HepG2 (cell line): ENCODE measurements around the gene GRAP. TPM values are rescaled to one million over a fixed set of nuclear protein-coding genes. Genes with fewer than 3 reads are reported as not detected.

ENCODE experiments used
- DNMT1 ChIP-seq: sonication (generic); formaldehyde crosslinking; IDR thresholded peaks from 2 replicates; pipeline ENCODE4 v1.5.1; 2020; ENCODE audit warnings: mild to moderate bottlenecking, missing genetic modification reagents
- ESRRA ChIP-seq: sonication (generic); formaldehyde crosslinking; IDR thresholded peaks from 2 replicates; pipeline ENCODE4 v1.5.1; 2020; ENCODE audit warnings: mild to moderate bottlenecking, low read depth, missing genetic modification reagents
- GATA4 ChIP-seq: sonication (generic); IDR thresholded peaks from 2 replicates; pipeline ENCODE4 v1.6.1; 2016; ENCODE audit warnings: antibody characterized with exemption, low read depth, borderline replicate concordance
- HNRNPL ChIP-seq: fragments of 200-400 bp; formaldehyde crosslinking; IDR thresholded peaks from 2 replicates; pipeline ENCODE4 v1.6.1; 2017; ENCODE audit warnings: mild to moderate bottlenecking, low read depth, low read length
- NFIC ChIP-seq: IDR thresholded peaks from 2 replicates; pipeline ENCODE4 v1.6.1; 2012; ENCODE audit warnings: mild to moderate bottlenecking, low read length, inconsistent platforms
- SOX6 ChIP-seq, 2 experiments: fragments of 450-650 bp in 1 of 2; sonication (generic) in 1 of 2; formaldehyde crosslinking in 1 of 2; IDR thresholded peaks; 2 replicates each; pipeline versions ENCODE4 v1.4.0 to v1.6.1; 2017 to 2020; ENCODE audit warnings: antibody characterized with exemption in 1 of 2, mild to moderate bottlenecking in 1 of 2, missing genetic modification reagents in 1 of 2
- TBX3 ChIP-seq: fragments of 450-650 bp; IDR thresholded peaks from 2 replicates; pipeline ENCODE4 v1.6.1; 2017; ENCODE audit warnings: antibody characterized with exemption, mild to moderate bottlenecking, inconsistent platforms, borderline replicate concordance
- TCF7 ChIP-seq: sonication (generic); IDR thresholded peaks from 2 replicates; pipeline ENCODE4 v1.6.1; 2016; ENCODE audit warnings: antibody characterized with exemption, low read depth
- TRIM22 ChIP-seq: fragments of 450-650 bp; IDR thresholded peaks from 2 replicates; pipeline ENCODE4 v1.6.1; 2017
- U2AF2 ChIP-seq: fragments of 200-400 bp; formaldehyde crosslinking; IDR thresholded peaks from 2 replicates; pipeline ENCODE4 v1.6.1; 2017; ENCODE audit warnings: low read depth, mild to moderate bottlenecking, low read length
- ZFP91 ChIP-seq: sonication (generic); formaldehyde crosslinking; IDR thresholded peaks from 2 replicates; pipeline ENCODE4 v1.9.0; 2022; ENCODE audit warnings: missing genetic modification reagents, mild to moderate bottlenecking, borderline replicate concordance
- ZNF282 ChIP-seq: fragments of 450-650 bp; IDR thresholded peaks from 2 replicates; pipeline ENCODE4 v1.6.1; 2018; ENCODE audit not compliant: partially characterized antibody
- ZNF337 ChIP-seq: sonication (generic); formaldehyde crosslinking; IDR thresholded peaks from 2 replicates; pipeline ENCODE4 v1.5.1; 2020; ENCODE audit warnings: missing genetic modification reagents, low read depth, mild to moderate bottlenecking, borderline replicate concordance
- ZNF431 ChIP-seq: sonication (generic); formaldehyde crosslinking; IDR thresholded peaks from 2 replicates; pipeline ENCODE4 v1.9.0; 2022; ENCODE audit warnings: missing genetic modification reagents, low read depth, mild to moderate bottlenecking, borderline replicate concordance
- ZNF510 ChIP-seq: sonication (generic); formaldehyde crosslinking; IDR thresholded peaks from 2 replicates; pipeline ENCODE4 v1.4.0; 2020; ENCODE audit warnings: low read depth, mild to moderate bottlenecking, missing genetic modification reagents
- polyA plus RNA-seq, 8 experiments: library from polyadenylated mRNA; depleted of rRNA in 3 of 8; stranded (reverse) in 7 of 8; unstranded in 1 of 8; fragments of >200 nt; fragmentation: Illumina TruSeq in 4 of 8; extraction: Trizol in 4 of 8; gene quantifications; 2 replicates each; pipeline versions ENCODE4 v1.2.1 to v1.2.3, GENCODE V29; 2011 to 2016; ENCODE audit warnings: low read depth in 4 of 8, missing spikeins in 1 of 8, mixed read lengths in 1 of 8; ENCODE audit not compliant: insufficient read depth in 1 of 8
- total RNA-seq, 5 experiments: library from RNA; depleted of rRNA; stranded (reverse); fragments of >200 nt; fragmentation: Illumina TruSeq; extraction: Trizol; gene quantifications; 2 replicates each; pipeline ENCODE4 v1.2.3, GENCODE V29; 2016; ENCODE audit warnings: low read depth in 1 of 5
- TF ChIP-seq, protein P1 (sequence below): IDR thresholded peaks from 2 replicates; pipeline ENCODE4 v1.6.1; 2012; ENCODE audit warnings: low read length, improper control_type of control experiment
- TF ChIP-seq, protein P2 (sequence below): IDR thresholded peaks from 2 replicates; pipeline ENCODE4 v1.6.1; 2016; ENCODE audit warnings: low read depth
- TF ChIP-seq, protein P3 (sequence below): sonication (generic); formaldehyde crosslinking; IDR thresholded peaks from 2 replicates; pipeline ENCODE4 v1.4.0; 2020; ENCODE audit warnings: missing genetic modification reagents
- TF ChIP-seq, protein P4 (sequence below): sonication (generic); formaldehyde crosslinking; IDR thresholded peaks from 2 replicates; pipeline ENCODE4 v1.4.0; 2020; ENCODE audit warnings: missing genetic modification reagents

Gene GRAP
- total and polyA plus RNA-seq, 2 of the 13 experiments (the other 11 are each of a cell fraction or from before 2014, with no cell fraction given) = 0.77 to 1.7 TPM

DNA sequence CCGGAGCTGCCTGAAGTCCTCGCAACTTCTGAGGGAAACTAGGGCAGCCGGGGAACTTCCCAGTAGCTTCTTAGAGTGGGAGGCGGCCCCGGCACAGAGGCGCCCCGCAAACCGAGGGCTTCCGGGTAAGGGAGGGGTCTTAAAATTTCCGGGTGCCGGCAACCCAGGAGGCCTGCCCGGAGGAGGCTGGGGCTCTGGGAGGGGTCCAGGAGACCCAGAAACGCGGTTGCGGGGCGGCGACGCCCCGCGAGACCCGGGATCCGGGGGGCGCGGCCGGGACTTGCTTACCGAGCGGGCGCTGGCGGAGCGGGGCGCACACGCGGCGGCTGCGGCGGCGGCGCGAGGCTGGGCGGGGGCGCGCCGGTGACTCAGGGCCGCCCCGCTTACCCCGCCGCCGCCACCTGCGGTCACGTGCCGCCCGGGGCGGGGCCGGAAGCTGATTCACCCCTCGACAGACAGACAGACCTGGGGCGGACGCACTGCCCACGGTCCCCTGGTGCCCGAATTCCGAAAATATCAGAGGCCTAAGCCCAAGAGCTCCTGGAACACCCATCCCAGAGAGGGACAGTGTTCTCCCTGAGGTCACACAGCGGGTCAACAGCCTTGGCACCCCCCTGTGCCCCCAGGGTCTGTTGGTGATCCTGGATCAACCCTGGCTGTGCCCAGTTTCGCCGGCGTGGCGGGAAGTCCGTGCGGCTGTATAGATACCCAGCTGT lies 42.2 kb downstream of the GRAP start, which contains the start of gene FAM83G (continued):
- TF ChIP-seq, protein P1, sequence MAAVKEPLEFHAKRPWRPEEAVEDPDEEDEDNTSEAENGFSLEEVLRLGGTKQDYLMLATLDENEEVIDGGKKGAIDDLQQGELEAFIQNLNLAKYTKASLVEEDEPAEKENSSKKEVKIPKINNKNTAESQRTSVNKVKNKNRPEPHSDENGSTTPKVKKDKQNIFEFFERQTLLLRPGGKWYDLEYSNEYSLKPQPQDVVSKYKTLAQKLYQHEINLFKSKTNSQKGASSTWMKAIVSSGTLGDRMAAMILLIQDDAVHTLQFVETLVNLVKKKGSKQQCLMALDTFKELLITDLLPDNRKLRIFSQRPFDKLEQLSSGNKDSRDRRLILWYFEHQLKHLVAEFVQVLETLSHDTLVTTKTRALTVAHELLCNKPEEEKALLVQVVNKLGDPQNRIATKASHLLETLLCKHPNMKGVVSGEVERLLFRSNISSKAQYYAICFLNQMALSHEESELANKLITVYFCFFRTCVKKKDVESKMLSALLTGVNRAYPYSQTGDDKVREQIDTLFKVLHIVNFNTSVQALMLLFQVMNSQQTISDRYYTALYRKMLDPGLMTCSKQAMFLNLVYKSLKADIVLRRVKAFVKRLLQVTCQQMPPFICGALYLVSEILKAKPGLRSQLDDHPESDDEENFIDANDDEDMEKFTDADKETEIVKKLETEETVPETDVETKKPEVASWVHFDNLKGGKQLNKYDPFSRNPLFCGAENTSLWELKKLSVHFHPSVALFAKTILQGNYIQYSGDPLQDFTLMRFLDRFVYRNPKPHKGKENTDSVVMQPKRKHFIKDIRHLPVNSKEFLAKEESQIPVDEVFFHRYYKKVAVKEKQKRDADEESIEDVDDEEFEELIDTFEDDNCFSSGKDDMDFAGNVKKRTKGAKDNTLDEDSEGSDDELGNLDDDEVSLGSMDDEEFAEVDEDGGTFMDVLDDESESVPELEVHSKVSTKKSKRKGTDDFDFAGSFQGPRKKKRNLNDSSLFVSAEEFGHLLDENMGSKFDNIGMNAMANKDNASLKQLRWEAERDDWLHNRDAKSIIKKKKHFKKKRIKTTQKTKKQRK = no peak
- TF ChIP-seq TCF7 (no peak), TRIM22 (no peak), ZNF282 (no peak), SOX6 (IDR thresholded peaks at IDR 0.05) (no peak), SOX6 (CRISPR knock-in tag; IDR thresholded peaks at IDR 0.05) (peak; percentile 30), HNRNPL (peak; percentile 94), GATA4 (no peak), ESRRA (CRISPR knock-in tag) (no peak), NFIC (no peak), ZNF431 (CRISPR knock-in tag) (no peak), ZFP91 (CRISPR knock-in tag) (no peak), TBX3 (no peak), U2AF2 (no peak), ZNF510 (CRISPR knock-in tag) (no peak), ZNF337 (CRISPR knock-in tag) (no peak), DNMT1 (CRISPR knock-in tag) (no peak)
- TF ChIP-seq, protein P2, sequence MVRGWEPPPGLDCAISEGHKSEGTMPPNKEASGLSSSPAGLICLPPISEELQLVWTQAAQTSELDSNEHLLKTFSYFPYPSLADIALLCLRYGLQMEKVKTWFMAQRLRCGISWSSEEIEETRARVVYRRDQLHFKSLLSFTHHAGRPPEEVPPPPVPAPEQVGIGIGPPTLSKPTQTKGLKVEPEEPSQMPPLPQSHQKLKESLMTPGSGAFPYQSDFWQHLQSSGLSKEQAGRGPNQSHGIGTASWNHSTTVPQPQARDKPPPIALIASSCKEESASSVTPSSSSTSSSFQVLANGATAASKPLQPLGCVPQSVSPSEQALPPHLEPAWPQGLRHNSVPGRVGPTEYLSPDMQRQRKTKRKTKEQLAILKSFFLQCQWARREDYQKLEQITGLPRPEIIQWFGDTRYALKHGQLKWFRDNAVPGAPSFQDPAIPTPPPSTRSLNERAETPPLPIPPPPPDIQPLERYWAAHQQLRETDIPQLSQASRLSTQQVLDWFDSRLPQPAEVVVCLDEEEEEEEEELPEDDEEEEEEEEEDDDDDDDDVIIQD (CRISPR knock-in tag) = no peak
- TF ChIP-seq, protein P3, sequence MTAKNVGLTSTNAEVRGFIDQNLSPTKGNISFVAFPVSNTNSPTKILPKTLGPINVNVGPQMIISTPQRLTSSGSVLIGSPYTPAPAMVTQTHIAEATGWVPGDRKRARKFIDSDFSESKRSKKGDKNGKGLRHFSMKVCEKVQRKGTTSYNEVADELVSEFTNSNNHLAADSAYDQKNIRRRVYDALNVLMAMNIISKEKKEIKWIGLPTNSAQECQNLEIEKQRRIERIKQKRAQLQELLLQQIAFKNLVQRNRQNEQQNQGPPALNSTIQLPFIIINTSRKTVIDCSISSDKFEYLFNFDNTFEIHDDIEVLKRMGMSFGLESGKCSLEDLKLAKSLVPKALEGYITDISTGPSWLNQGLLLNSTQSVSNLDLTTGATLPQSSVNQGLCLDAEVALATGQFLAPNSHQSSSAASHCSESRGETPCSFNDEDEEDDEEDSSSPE (CRISPR knock-in tag) = peak; percentile 20
- TF ChIP-seq, protein P4, sequence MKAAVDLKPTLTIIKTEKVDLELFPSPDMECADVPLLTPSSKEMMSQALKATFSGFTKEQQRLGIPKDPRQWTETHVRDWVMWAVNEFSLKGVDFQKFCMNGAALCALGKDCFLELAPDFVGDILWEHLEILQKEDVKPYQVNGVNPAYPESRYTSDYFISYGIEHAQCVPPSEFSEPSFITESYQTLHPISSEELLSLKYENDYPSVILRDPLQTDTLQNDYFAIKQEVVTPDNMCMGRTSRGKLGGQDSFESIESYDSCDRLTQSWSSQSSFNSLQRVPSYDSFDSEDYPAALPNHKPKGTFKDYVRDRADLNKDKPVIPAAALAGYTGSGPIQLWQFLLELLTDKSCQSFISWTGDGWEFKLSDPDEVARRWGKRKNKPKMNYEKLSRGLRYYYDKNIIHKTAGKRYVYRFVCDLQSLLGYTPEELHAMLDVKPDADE (CRISPR knock-in tag) = no peak
